BLaER1 (cell line): Measurements from ENCODE around the gene SLC22A31.
A peak's percentile ranks its signal among the peaks of the same experiment; 100 is the strongest.

ENCODE experiments used
- H3K27ac ChIP-seq: shearing (Covaris generic); formaldehyde crosslinking; 2 replicates; pipeline ENCODE4 v1.8.1; 2022
- H3K27me3 ChIP-seq: shearing (Covaris generic); formaldehyde crosslinking; 2 replicates; pipeline ENCODE4 v1.8.1; 2022
- H3K36me3 ChIP-seq: shearing (Covaris generic); formaldehyde crosslinking; 2 replicates; pipeline ENCODE4 v1.8.1; 2022
- H3K4me1 ChIP-seq: shearing (Covaris generic); formaldehyde crosslinking; 2 replicates; pipeline ENCODE4 v1.8.1; 2022
- H3K4me2 ChIP-seq: shearing (Covaris generic); formaldehyde crosslinking; 2 replicates; pipeline ENCODE4 v1.8.1; 2022
- H3K4me3 ChIP-seq: shearing (Covaris generic); formaldehyde crosslinking; 2 replicates; pipeline ENCODE4 v1.8.1; 2022
- H3K9ac ChIP-seq: shearing (Covaris generic); formaldehyde crosslinking; 2 replicates; pipeline ENCODE4 v1.8.1; 2022
- H3K9me3 ChIP-seq: shearing (Covaris generic); formaldehyde crosslinking; 2 replicates; pipeline ENCODE4 v1.8.1; 2022
- H4K20me1 ChIP-seq: shearing (Covaris generic); formaldehyde crosslinking; 2 replicates; pipeline ENCODE4 v1.8.1; 2022
- Cebpa-rat ChIP-seq: shearing (Covaris generic); IDR thresholded peaks from 2 replicates; pipeline ENCODE4 v1.8.1; 2022

The SLC22A31 gene

DNA sequence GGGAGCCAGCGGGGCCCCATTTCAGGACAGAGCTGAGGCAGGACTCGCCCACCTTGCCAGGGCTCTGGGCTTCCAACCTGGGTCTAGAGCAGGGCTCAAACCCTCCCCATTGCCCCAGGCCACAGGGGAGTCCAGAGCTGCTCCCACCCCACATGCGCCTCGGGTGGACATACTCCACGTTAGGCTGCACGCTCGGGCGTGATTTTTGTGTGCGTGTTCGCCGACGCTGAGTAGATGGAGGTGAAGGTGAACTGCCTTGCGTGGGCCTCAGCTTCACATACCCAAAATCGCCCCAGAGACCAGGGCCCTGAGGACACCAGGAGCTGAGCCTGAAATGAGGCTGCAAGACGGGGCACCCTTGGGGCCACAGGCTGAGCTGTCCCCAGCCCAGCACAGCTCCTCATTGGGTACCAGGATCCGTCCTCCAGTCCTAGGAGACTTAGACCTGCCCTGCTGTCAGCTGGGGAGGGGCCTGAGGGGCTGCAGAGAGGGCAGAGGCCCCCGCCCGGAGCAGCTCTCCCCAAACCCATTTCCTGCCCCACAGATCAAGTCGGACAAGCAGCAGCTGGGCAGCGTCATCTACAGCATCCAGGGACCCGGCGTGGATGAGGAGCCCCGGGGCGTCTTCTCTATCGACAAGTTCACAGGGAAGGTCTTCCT, 20.6 kb downstream of the SLC22A31 start:
- Histone ChIP-seq H3K9me3 (no peaks in the 10 kb centered on the region), H4K20me1 (no peaks in the 10 kb centered on the region), H3K4me3 (no peak overlapping the region), H3K4me2 (0 out of 2 replicates have a peak overlapping the region, but pooled peaks have one; percentile 25), H3K27me3 (0 out of 2 replicates have a peak, but pooled peaks cover 11% of the 10 kb centered on the region), H3K36me3 (no peaks in the 10 kb centered on the region), H3K9ac (no peak overlapping the region), H3K27ac (0 out of 2 replicates have a peak overlapping the region, but pooled peaks have one; percentile 3), H3K4me1 (peaks cover 80% of the 10 kb centered on the region)
- TF ChIP-seq Cebpa-rat = no peak

DNA sequence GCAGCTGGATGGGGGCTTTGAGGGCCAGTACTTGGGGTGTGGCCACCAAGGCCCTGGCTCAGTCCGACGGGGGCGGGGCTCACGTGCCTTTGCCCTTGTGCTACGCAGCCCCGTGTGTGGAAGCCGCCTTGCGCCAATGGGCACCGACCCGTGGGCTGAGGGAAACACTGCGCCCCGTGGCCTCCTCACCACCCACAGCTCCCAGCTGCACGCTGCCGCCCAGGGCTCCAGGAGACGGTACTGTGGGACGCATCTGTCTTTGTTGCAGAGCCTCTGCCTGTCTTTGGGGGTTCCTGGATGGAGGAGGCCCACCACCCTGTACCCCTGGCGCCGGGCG, 21.2 kb downstream of the SLC22A31 start:
- H3K4me2 ChIP-seq = 0 out of 2 replicates have a peak overlapping the region, but pooled peaks have one; percentile 12
- no peak for TF ChIP-seq Cebpa-rat
- no peaks in the 10 kb centered on the region for H3K9me3 ChIP-seq
- H3K27me3 ChIP-seq = 0 out of 2 replicates have a peak, but pooled peaks cover 8% of the 10 kb centered on the region
- H3K9ac ChIP-seq = no peak overlapping the region
- no peaks in the 10 kb centered on the region for H4K20me1 ChIP-seq
- no peaks in the 10 kb centered on the region for H3K36me3 ChIP-seq
- H3K27ac ChIP-seq = 0 out of 2 replicates have a peak overlapping the region, but pooled peaks have one; percentile 3
- H3K4me3 ChIP-seq = no peak overlapping the region
- H3K4me1 ChIP-seq = peaks cover 83% of the 10 kb centered on the region

DNA sequence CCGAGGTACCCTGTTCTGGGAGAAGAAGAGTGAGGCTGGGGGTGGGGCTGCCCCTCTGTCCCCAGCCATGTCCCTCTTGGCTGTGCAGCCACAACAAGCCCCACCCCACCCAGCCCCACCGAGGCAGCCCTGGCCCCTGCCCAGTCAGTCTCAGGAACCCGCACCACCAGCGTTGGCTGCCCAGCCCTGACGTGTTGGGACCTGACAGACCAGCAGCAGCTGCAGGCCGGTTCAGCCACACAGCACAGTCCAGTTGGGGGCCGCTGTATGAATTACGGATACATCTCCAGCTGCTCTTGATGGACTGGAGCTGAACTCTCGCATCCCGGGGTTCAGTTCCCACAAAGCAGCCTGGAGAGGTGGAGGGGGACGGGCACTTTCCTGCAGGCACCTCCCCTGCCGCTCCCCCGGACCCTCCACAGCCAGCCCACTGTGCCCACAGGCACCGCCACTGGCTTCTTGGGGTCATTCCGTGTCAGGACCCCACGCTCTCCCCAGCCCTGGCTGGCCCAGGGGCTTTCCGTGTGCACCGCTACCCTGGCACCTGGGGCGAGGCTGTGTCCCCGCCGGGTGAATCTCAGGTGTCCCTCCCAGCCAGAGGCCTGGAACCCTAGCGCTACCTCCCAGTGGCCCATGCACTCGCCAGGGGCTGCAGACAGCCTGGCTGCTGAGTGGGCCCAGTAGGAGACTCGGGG, 21.7 kb downstream of the SLC22A31 start:
- no peaks in the 10 kb centered on the region for H4K20me1 ChIP-seq
- H3K27me3 ChIP-seq = 0 out of 2 replicates have a peak, but pooled peaks cover 3% of the 10 kb centered on the region
- H3K9ac ChIP-seq = no peak overlapping the region
- no peaks in the 10 kb centered on the region for H3K9me3 ChIP-seq
- no peak for TF ChIP-seq Cebpa-rat
- H3K36me3 ChIP-seq = no peaks in the 10 kb centered on the region
- no peak overlapping the region for H3K4me2 ChIP-seq
- H3K27ac ChIP-seq = 0 out of 2 replicates have a peak overlapping the region, but pooled peaks have one; percentile 3
- peaks cover 83% of the 10 kb centered on the region for H3K4me1 ChIP-seq
- H3K4me3 ChIP-seq = no peak overlapping the region

DNA sequence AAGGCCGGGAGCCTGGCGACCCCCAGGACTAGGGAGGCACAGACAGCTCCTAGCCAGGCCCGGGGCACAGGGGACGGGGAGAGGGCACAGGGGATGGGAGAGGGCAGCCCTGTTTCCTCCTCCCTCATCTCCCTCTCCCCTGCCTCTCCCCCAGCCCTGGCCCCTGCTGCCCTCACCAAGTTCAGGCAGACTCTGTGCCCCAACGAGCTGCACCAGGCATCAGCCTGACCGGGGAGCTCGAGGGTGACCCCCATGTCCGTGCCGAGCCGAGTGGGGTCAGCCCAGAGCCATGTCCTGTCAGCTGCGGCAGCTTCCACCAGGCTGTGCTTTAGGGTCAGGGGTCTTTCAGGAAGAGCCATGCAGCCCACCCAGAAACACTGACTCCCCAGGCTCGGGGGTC, 22.8 kb downstream of the SLC22A31 start:
- TF ChIP-seq Cebpa-rat = no peak
- Histone ChIP-seq H3K4me1 (peaks cover 83% of the 10 kb centered on the region), H3K27ac (peak overlapping the region; percentile 53)

DNA sequence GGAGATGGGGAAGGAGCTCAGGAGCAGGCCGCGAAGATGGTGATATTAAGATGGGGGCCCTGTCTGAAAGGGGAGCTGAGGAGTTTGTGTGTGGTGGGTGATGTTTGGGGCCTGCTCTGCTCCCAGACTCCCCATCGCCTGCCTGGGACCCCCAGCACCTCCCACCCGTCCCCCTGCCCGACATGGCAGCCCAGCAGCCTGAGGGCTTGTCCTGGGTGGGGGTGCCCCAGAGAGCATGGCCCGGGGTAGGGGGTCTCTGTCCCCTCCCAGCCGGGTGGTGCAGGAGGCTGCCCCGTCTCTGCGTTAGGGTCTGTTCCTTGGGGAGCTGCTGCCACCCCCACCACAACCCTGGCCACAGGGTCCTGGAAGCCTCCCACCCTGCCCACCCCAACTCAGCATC, 23.6 kb downstream of the SLC22A31 start:
- no peaks in the 10 kb centered on the region for H3K27me3 ChIP-seq
- no peaks in the 10 kb centered on the region for H3K36me3 ChIP-seq
- no peak overlapping the region for H3K4me3 ChIP-seq
- no peak for TF ChIP-seq Cebpa-rat
- H3K4me2 ChIP-seq = peak overlapping the region; percentile 93
- H3K9me3 ChIP-seq = no peaks in the 10 kb centered on the region
- H3K4me1 ChIP-seq = peaks cover 88% of the 10 kb centered on the region
- H3K9ac ChIP-seq = no peak overlapping the region
- H4K20me1 ChIP-seq = no peaks in the 10 kb centered on the region
- H3K27ac ChIP-seq = peak overlapping the region; percentile 85

More for the DNA sequence above, 22.8 kb downstream of the SLC22A31 start:
- no peaks in the 10 kb centered on the region for H3K9me3 ChIP-seq
- H3K4me3 ChIP-seq = no peak overlapping the region
- H4K20me1 ChIP-seq = no peaks in the 10 kb centered on the region
- peak overlapping the region; percentile 93 for H3K4me2 ChIP-seq
- H3K9ac ChIP-seq = no peak overlapping the region
- H3K36me3 ChIP-seq = no peaks in the 10 kb centered on the region
- H3K27me3 ChIP-seq = no peaks in the 10 kb centered on the region

DNA sequence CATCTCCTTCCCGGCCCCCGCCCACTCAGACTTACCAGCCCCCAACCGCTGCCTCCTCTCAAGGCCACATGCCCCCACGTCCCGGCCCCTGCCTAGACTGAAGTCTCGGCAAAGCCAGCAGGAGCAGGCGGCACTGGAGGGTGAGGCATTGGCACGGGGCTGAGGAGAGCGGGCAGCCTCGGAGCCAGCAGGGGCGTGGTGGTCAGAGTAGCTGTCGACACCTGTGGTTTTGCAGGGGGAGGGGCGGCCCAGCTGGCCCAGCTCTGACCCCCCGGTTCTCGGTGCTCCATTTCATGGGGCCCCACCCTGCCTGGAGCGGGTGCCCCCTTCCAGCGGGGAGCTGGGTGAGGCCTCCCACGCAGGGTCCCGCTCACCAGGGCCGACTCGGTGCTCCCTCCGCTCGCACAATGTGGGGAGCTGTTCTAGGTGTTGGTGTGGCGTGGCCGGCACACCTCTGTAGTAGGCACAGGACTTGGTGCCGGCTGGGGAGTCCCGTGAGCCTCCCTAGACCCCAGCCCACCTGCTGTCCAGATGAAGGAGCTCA, 24.1 kb downstream of the SLC22A31 start:
- H3K36me3 ChIP-seq = no peaks in the 10 kb centered on the region
- peaks cover 87% of the 10 kb centered on the region for H3K4me1 ChIP-seq
- H3K9me3 ChIP-seq = no peaks in the 10 kb centered on the region
- peak overlapping the region; percentile 72; the same call in 1 of the 2 replicates for H3K9ac ChIP-seq
- H3K27me3 ChIP-seq = no peaks in the 10 kb centered on the region
- TF ChIP-seq Cebpa-rat = no peak
- peak overlapping the region; percentile 93 for H3K4me2 ChIP-seq
- H3K27ac ChIP-seq = peak overlapping the region; percentile 85
- H4K20me1 ChIP-seq = no peaks in the 10 kb centered on the region
- 0 out of 2 replicates have a peak overlapping the region, but pooled peaks have one; percentile 22 for H3K4me3 ChIP-seq

DNA sequence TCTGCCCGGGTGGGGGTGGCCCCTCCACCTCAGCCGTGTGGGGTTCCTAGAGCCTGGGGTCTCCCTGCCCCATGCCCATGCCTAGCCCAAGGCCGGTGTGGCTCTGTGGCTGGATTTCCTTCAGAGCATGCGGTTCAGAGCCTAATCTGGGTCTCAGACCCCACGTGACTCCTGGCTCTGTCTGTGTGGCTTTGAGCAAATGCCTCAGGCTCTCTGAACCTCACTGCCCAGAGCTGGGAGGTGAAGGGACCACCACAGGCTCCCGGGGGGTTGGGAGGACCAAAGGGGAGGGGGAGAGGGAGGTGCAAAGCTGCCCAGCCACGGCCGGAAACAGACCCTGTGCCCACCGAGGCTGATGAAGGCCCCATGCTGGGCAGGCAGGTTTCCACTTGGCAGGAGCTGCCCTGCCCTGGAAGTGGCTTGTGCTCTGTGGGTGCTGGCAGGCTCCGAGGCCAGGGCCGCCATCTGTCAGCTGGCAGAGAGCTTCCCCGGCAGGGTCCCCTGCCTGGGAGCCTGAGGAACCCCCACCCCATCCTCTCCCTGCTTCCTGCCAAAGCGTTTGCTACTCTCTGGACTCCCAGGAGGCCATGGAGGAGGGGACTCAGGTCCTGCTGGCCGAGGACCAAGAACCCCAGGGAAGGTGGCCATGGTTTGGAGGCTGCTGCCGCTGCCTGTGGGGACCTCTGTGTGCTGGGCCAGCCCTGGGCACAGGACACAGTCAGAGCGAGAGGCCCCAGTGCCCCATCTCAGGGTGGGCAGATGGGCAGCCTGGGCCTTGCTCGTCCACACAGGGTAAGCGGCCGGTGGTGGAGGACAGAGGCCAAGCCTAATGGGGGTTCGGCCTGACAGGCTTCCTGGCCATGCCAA, 24.8 kb downstream of the SLC22A31 start:
- no peaks in the 10 kb centered on the region for H3K36me3 ChIP-seq
- H3K4me2 ChIP-seq = peak overlapping the region; percentile 93
- no peaks in the 10 kb centered on the region for H3K27me3 ChIP-seq
- H3K9me3 ChIP-seq = no peaks in the 10 kb centered on the region
- 0 out of 2 replicates have a peak overlapping the region, but pooled peaks have one; percentile 31 for H3K4me3 ChIP-seq
- peaks cover 2% of the 10 kb centered on the region; the same call in 1 of the 2 replicates for H4K20me1 ChIP-seq
- TF ChIP-seq Cebpa-rat = no peak
- H3K4me1 ChIP-seq = peaks cover 90% of the 10 kb centered on the region
- peak overlapping the region; percentile 72 for H3K9ac ChIP-seq
- peak overlapping the region; percentile 85 for H3K27ac ChIP-seq

DNA sequence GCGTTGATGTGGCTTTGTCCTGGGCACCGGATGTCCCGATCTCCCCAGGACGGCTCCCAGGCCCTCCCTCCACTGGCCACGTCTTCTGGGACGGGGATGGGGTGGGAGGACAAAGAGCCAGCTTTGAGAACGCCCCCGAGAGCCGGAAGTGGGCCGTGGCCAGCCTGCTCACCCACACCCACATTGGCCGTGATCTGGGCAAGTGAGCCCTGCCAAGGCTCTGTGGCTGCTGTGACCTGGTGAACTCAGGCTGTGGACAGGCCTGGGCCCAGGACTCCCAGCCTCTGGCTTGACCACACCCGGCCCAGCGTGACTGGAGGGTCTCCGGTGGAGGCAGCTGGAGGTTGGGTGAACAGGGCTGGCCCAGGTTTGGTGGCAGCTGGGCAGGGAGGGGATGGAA, 25.5 kb downstream of the SLC22A31 start:
- H3K9me3 ChIP-seq = no peaks in the 10 kb centered on the region
- no peaks in the 10 kb centered on the region for H3K36me3 ChIP-seq
- H3K27ac ChIP-seq = peak overlapping the region; percentile 85
- 0 out of 2 replicates have a peak overlapping the region, but pooled peaks have one; percentile 31 for H3K4me3 ChIP-seq
- H3K4me2 ChIP-seq = peak overlapping the region; percentile 93
- TF ChIP-seq Cebpa-rat = no peak
- peaks cover 90% of the 10 kb centered on the region for H3K4me1 ChIP-seq
- peaks cover 8% of the 10 kb centered on the region; the same call in 1 of the 2 replicates for H4K20me1 ChIP-seq
- H3K9ac ChIP-seq = peak overlapping the region; percentile 72
- H3K27me3 ChIP-seq = no peaks in the 10 kb centered on the region
